Skin of body (tissue), 3 donors: ENCODE measurements around the gene MDGA2. TPM values are rescaled to one million over a fixed set of nuclear protein-coding genes. Genes with fewer than 3 reads are reported as not detected.
"Not testable (repeated sequence)": the region's sequence is repeated elsewhere in the genome, so short reads cannot be mapped to it uniquely, and the experiment has no call there.

Source experiments
- DNase-seq: peaks from one replicate; lab custom pipeline; 2025; lab: John Stamatoyannopoulos, UW
- small RNA-seq: library from RNA; depleted of rRNA; stranded (forward); fragments of <200 nt; gene quantifications from one replicate; pipeline ENCODE3, GENCODE V24; 2014; ENCODE audit warnings: low replicate concordance
- total RNA-seq: library from RNA; depleted of rRNA; stranded (reverse); fragments of >200 nt; gene quantifications from one replicate; pipeline ENCODE4 v1.2.3, GENCODE V29; 2014

Gene MDGA2
- total RNA-seq, 1 donor from 2014 or later, result 0.89 TPM

DNA sequence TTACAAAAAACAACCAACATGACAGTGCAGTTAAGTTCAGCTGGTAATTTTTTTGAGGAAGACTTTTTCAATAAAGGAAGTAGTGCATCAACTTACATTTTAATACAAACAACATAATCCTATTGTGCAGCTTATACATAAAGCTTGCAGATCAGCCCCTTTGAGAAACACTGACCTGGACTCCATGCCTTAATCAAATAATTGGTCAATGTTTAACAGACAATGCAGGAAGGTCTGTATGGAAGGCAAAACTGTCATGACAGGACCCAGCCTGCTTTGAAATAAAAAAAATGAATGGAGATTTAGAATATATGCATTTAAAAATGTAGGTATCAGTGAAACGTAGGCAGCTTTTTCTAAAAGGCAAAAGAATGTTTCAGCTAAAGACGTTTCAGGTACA, 702.1 kb downstream of the MDGA2 start:
- no peak for DNase-seq

DNA sequence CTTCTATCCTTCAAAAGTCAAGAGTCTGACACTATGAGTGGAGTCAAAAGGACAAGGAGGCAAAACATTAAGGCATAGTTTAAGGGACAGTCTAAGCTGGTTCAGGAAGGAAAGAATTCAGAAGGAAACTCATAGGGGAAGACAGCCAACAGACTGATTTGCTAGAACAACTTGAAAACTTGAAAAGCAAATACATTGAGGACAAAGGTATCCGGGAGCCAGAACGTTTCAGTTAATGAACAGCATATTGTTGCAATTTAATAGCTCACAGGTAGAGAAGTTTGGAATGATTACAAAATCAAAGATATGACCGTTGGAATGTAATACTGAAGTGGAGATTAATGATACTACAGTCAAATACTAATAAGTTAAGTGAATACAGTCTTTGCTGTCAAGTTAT, 711.0 kb downstream of the MDGA2 start:
- DNase-seq, result no peak

DNA sequence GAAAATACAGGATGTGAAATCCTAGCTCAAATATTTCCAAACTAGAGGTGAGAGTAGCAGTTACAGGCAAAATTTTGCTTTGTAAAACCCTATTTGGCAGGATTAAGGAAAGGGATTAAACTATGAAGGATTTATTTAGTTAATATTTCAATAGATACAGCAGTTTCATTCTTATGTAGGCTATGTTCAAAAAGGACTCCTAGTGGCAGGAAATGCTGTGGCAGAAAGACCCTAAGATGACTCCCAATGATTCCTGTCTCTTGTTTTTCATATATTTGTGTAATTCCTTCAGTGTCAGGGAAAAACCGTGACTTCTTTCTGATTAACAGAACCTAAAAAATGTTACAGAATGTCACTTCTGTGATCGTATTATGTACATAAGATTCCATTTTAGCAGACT, 724.3 kb downstream of the MDGA2 start:
- no peak for DNase-seq

- DNase-seq, result no peak
These were observed 734.8 kb downstream of the MDGA2 start for GRCh38 chr14:46940611-46941010.

DNA sequence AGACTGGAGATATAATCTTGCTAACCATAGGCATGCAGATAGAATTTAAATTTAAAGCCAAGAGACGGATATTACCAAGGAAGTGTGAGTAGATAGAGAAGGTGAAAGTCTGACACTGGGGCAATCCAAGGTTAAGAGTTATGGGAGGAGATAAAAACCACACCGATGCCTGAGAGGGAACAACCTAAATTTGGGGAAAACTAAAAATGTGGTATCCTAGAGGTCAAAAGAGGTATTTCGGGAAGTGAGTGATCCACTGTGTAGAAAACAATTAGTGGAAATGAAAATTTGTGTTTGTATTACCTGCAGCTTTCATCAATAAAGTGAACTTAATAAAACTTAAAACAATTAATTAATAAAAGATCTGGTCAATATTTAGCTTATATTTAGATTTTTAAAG, 754.9 kb downstream of the MDGA2 start:
- DNase-seq, result no peak

DNA sequence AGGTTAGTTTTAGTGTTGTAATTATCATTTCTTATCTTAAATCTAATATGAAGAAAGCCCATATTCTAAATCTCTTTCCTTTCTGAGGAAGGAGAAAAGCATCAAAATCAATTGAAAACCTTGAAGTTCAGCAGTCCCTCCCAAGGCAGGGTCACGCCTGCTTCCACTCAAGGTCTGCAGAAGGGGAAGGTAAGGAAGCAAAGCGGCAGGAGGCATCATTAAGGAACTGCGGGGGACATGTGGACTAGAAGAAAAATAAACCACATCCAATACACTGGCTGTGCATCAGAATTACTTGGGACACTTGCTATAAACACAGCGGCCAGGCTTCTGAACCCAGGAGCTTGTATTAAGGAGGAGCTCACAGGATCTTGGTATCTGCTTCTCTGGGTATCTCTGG, 759.9 kb downstream of the MDGA2 start:
- not testable (repeated sequence) for DNase-seq

DNA sequence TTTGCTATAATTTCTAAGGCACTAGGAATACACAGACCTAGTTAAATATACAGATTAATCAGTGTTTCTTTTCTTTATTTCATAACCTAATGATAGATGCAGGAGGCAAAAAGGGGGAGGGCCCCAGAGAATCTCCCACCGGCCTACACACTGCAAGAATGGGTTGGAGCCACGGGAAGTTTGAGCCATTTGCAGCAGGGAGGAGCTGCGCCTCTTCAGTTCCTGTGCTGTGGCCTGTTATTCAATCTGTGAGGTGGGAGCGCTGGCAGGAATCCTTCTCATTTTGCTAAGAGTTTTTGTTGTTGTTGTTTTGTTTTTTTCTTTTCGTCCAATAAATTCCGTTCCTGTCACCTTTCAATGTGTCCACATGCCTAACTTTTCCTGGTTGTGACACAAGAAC, 772.6 kb downstream of the MDGA2 start:
- DNase-seq, result no peak

GRCh38 chr14:46894476-46894875, 780.9 kb downstream of the MDGA2 start:
- DNase-seq, result no peak

GRCh38 chr14:46887144-46887543, 788.3 kb downstream of the MDGA2 start:
- DNase-seq, result no peak

- DNase-seq, result no peak
These were observed 789.8 kb downstream of the MDGA2 start for GRCh38 chr14:46885566-46885965.

- no peak for DNase-seq
These were observed 813.7 kb downstream of the MDGA2 start for GRCh38 chr14:46861753-46862152.

DNA sequence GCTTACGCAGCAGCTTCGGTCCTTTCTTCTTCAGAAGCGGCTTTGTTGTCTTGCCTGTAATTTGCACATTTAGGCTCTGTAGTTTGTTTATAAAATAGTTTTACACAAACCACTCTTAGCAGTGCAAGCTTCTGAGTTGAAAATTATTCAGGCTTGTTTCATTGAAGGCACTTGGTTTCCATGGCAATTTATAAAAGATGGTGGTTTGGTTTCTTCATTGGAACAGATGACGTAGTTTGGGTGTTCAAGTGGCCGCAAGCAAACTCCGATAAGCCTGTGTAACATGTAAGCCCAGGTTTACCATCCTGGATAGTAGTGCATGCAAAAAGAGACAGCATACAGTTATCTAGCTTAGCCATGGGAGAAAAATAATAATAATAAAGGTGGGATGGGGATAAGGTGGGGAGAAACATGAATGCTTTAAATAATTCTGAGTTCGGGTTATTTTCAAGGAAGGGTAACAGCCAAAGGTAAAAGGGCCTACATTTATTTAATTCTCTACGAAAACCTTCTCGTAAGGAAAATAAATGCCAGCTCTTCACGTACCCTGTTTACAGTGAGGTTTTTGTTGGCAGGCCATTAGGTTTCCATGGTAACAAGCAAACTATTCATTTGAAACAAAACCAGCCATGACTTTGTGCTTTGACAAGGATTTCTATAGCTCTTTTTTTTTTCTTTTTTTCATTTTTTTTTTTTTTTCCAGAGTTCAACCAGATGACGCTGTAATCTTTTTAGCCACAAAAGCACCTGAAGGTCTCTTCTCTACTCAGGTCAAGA, 834.3 kb downstream of the MDGA2 start:
- DNase-seq, result no peak

DNA sequence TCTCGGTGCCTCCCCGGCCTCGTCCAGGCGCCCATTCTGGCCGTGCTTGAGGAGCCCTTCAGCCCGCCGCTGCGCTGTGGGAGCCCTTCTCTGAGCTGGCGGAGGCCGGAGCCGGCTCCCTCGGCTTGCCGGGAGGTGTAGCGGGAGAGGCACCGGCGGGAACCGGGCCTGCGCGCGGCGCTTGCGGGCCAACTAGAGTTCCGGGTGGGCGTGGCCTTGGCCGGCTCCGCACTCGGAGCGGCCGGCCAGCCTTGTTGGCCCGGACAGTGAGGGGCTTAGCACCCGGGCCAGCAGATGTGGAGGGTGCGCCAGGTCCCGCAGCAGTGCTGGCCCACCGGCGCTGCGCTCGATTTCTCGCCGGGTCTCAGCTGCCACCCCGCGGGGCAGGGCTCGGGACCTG, 855.1 kb downstream of the MDGA2 start:
- DNase-seq, result no peak

GRCh38 chr14:46819117-46819516, 856.3 kb downstream of the MDGA2 start:
- no peak for DNase-seq

DNA sequence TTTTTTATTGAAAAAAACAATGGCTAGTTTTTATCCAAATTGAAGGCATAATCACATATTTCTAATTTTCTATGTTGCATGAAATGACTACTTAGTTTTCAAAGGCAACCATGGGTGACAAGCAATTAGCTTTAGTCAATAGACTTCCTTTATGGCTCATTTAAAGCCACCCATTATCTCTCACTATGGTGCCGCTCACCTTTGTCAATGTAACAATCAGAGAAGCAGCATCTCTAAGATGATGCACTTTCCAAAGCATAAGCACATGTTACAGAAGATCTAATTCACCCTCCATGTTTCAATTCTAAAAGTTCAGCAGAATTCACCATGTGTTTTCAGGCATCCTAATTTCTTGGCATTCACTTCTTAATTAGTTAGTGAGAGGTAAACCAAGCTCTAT, 857.3 kb downstream of the MDGA2 start:
- DNase-seq, result no peak

- no peak for DNase-seq
These were observed 882.3 kb downstream of the MDGA2 start for GRCh38 chr14:46793144-46793543.

Small RNAs within 50 kb of the gene (small RNA-seq; reads per million reads assigned to genes)
- gene RF00402, result not detected
